Endothelial cell of coronary artery (primary cell): ENCODE measurements around the gene GINS1. TPM values are rescaled to one million over a fixed set of nuclear protein-coding genes. Genes with fewer than 3 reads are reported as not detected.

Source experiments
- total RNA-seq: library from RNA; depleted of rRNA; stranded (reverse); fragments of >200 nt; gene quantifications from 2 replicates; pipeline ENCODE4 v1.2.3, GENCODE V29; 2014

Gene GINS1
- 5.4 and 13.6 TPM in 2 replicates for total RNA-seq

DNA sequence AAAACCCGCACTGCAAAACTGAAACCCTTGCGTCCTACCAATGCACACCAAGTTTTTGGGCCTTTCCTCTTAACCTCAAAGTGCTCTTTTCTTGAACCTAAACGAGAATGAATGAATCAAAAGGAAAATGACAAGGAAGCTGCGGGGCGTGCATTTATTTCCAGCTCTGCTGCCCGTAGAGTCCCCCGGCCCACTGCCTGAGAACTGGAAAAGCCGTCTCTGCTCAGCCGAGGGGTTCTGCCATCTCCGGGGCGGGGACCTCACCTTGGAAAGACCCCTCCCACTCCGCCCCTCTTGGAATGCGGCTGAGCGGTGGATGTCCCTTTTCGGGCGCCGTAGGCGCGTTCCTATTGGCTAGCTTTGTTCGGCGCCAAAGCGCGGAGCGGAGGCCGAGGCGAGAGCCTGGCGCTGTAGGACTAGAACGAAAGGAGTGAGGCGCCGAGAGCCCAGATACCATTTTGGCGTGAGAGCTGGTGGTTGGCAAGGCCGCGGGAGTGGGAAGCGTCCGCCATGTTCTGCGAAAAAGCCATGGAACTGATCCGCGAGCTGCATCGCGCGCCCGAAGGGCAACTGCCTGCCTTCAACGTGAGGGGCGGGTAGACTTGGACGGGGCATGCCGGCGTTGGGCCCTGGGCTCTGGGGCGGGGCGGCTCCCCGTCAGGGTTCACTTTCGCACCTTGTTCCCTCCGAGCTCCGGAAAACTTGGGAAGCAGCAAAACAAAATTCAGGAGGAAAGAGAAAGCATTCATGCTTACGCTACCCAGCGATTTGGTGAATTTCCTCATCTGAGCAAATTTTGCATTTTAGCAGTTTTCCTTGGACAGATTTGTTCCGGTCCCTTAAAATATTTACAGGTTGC lies at the start of gene GINS1:
TSS of gene GINS1 (plus strand) at position 363 of the 859 bp plus-strand sequence. CDS start at position 511, 148 bp downstream.

GRCh38 chr20:25390538-25391528 lies 16.6 kb upstream of the GINS1 start, which contains the start of gene ABHD12:
Gene ABHD12 (minus strand): TSS chr20:25390835. CDS start chr20:25390703, 132 bp downstream.

Other genes starting within 250 kb of the GINS1 start
- 53.3 and 62.5 TPM in 2 replicates for gene ENTPD6, start 212.0 kb upstream of the GINS1 start, total RNA-seq
- gene PYGB, start 159.6 kb upstream of the GINS1 start, total RNA-seq: 88.0 and 156 TPM in 2 replicates
- gene ABHD12, start 16.8 kb upstream of the GINS1 start, total RNA-seq: 20.2 and 29.2 TPM in 2 replicates
- gene NINL, start 177.9 kb downstream of the GINS1 start, total RNA-seq: 7.6 and 9.3 TPM in 2 replicates
- 6.6 and 7.1 TPM in 2 replicates for gene NANP, start 216.3 kb downstream of the GINS1 start, total RNA-seq